H9 (cell line): ENCODE data around the gene SLC25A12. TPM values are rescaled to one million over a fixed set of nuclear protein-coding genes. Genes with fewer than 3 reads are reported as not detected.

Source experiments
- DNase-seq: peaks from one replicate; pipeline ENCODE4 v3.0.0-alpha.2; 2017
- H2AFZ ChIP-seq: one replicate; pipeline ENCODE4 v1.6.1; 2013; ENCODE audit warnings: mild to moderate bottlenecking, low read length, control low read depth, moderate library complexity
- H2AK5ac ChIP-seq: 2 replicates; pipeline ENCODE4 v1.6.1; 2013; ENCODE audit warnings: low read length, control low read depth, mixed read lengths; ENCODE audit not compliant: insufficient read length
- H2BK120ac ChIP-seq: one replicate; pipeline ENCODE4 v1.6.1; 2013; ENCODE audit warnings: low read depth, mild to moderate bottlenecking, low read length, control low read depth, inconsistent platforms; ENCODE audit not compliant: poor library complexity, severe bottlenecking
- H2BK12ac ChIP-seq: 2 replicates; pipeline ENCODE4 v1.6.1; 2013; ENCODE audit warnings: low read length, control low read depth, mixed read lengths, low read depth; ENCODE audit not compliant: insufficient read length
- H2BK15ac ChIP-seq: 2 replicates; pipeline ENCODE4 v1.6.1; 2013; ENCODE audit warnings: low read depth, low read length, control low read depth
- H2BK20ac ChIP-seq: one replicate; pipeline ENCODE4 v1.6.1; 2013; ENCODE audit warnings: low read depth, mild to moderate bottlenecking, low read length, control low read depth, inconsistent platforms; ENCODE audit not compliant: poor library complexity, severe bottlenecking
- H2BK5ac ChIP-seq: 2 replicates; pipeline ENCODE4 v1.6.1; 2013; ENCODE audit warnings: low read length, control low read depth, mixed read lengths; ENCODE audit not compliant: insufficient read length
- H3K14ac ChIP-seq: 2 replicates; pipeline ENCODE4 v1.6.1; 2013; ENCODE audit warnings: low read length, control low read depth; ENCODE audit not compliant: insufficient read depth
- H3K18ac ChIP-seq: 2 replicates; pipeline ENCODE4 v1.6.1; 2013; ENCODE audit warnings: low read depth, mild to moderate bottlenecking, mixed read lengths, low read length, control low read depth; ENCODE audit not compliant: insufficient read length
- H3K23ac ChIP-seq: 2 replicates; pipeline ENCODE4 v1.6.1; 2013; ENCODE audit warnings: low read length, control low read depth, mixed read lengths, low read depth; ENCODE audit not compliant: insufficient read length
- H3K23me2 ChIP-seq: 2 replicates; pipeline ENCODE4 v1.6.1; 2013; ENCODE audit warnings: low read depth, mild to moderate bottlenecking, mixed read lengths, low read length, control low read depth; ENCODE audit not compliant: insufficient read length, poor library complexity, severe bottlenecking
- H3K27ac ChIP-seq: 2 replicates; pipeline ENCODE4 v1.5.1; 2013; ENCODE audit warnings: low read length, control low read depth, mixed read lengths, low read depth; ENCODE audit not compliant: insufficient read length
- H3K27me3 ChIP-seq: 2 replicates; pipeline ENCODE4 v1.6.1; 2013; ENCODE audit warnings: low read length, control low read depth, inconsistent platforms; ENCODE audit not compliant: insufficient read depth
- H3K4ac ChIP-seq: 2 replicates; pipeline ENCODE4 v1.6.1; 2013; ENCODE audit warnings: low read depth, mild to moderate bottlenecking, control low read depth, inconsistent platforms, low read length, moderate library complexity
- H3K4me1 ChIP-seq: 2 replicates; pipeline ENCODE4 v1.6.1; 2013; ENCODE audit warnings: low read length, control low read depth, inconsistent platforms; ENCODE audit not compliant: insufficient read depth
- H3K4me2 ChIP-seq: 2 replicates; pipeline ENCODE4 v1.6.1; 2013; ENCODE audit warnings: low read length, control low read depth, mixed read lengths; ENCODE audit not compliant: insufficient read length, insufficient read depth
- H3K56ac ChIP-seq: 2 replicates; pipeline ENCODE4 v1.6.1; 2013; ENCODE audit warnings: low read depth, mild to moderate bottlenecking, mixed read lengths, low read length, control low read depth; ENCODE audit not compliant: insufficient read length
- H3K79me1 ChIP-seq: 2 replicates; pipeline ENCODE4 v1.6.1; 2013; ENCODE audit warnings: low read depth, mild to moderate bottlenecking, moderate library complexity, low read length, control low read depth, inconsistent platforms; ENCODE audit not compliant: insufficient read depth, poor library complexity, severe bottlenecking
- H3K79me2 ChIP-seq: 2 replicates; pipeline ENCODE4 v1.6.1; 2013; ENCODE audit warnings: low read length, control low read depth, inconsistent platforms; ENCODE audit not compliant: insufficient read depth
- H3K9ac ChIP-seq: 2 replicates; pipeline ENCODE4 v1.6.1; 2013; ENCODE audit warnings: low read length, control low read depth, mixed read lengths; ENCODE audit not compliant: insufficient read length; ENCODE audit errors: extremely low read depth
- H3K9me3 ChIP-seq: one replicate; pipeline ENCODE4 v1.6.1; 2013; ENCODE audit warnings: low read depth, low read length, inconsistent platforms; ENCODE audit not compliant: control insufficient read depth
- H3T11ph ChIP-seq: one replicate; pipeline ENCODE4 v1.6.1; 2013; ENCODE audit warnings: mild to moderate bottlenecking, low read length, control low read depth, inconsistent platforms
- H4K20me1 ChIP-seq: one replicate; pipeline ENCODE4 v1.6.1; 2013; ENCODE audit not compliant: control insufficient read depth, insufficient read length, insufficient read depth
- H4K5ac ChIP-seq: 2 replicates; pipeline ENCODE4 v1.6.1; 2013; ENCODE audit warnings: low read depth, mild to moderate bottlenecking, mixed read lengths, low read length, control low read depth; ENCODE audit not compliant: insufficient read length
- H4K8ac ChIP-seq: replicated peaks from 2 replicates; pipeline ENCODE4 v1.6.1; 2013; ENCODE audit warnings: low read length, control low read depth, mixed read lengths, low read depth; ENCODE audit not compliant: insufficient read length
- H4K91ac ChIP-seq: 2 replicates; pipeline ENCODE4 v1.6.1; 2013; ENCODE audit warnings: low read depth, mild to moderate bottlenecking, moderate library complexity, mixed read lengths, low read length, control low read depth; ENCODE audit not compliant: insufficient read length
- H3K27ac Mint-ChIP-seq, 3 experiments: 2 replicates in 2 of 3; 3 replicates in 1 of 3; pipeline ENCODE4 v1.8.0; 2020 to 2021; ENCODE audit warnings: mixed read lengths in 3 of 3, mild to moderate bottlenecking in 1 of 3, moderate library complexity in 1 of 3
- H3K27me3 Mint-ChIP-seq: 2 replicates; pipeline ENCODE4 v1.8.0; 2021; ENCODE audit warnings: low read depth, mild to moderate bottlenecking, moderate library complexity, mixed read lengths
- H3K36me3 Mint-ChIP-seq, 3 experiments: 2 replicates in 2 of 3; 3 replicates in 1 of 3; pipeline ENCODE4 v1.8.0; 2020 to 2021; ENCODE audit warnings: low read depth in 3 of 3, mixed read lengths in 3 of 3; ENCODE audit not compliant: insufficient read depth in 1 of 3
- H3K4me1 Mint-ChIP-seq, 2 experiments: 2 replicates each; pipeline ENCODE4 v1.8.0; 2020; ENCODE audit warnings: mixed read lengths in 2 of 2
- H3K4me3 Mint-ChIP-seq, 2 experiments: 2 replicates in 1 of 2; 3 replicates in 1 of 2; pipeline ENCODE4 v1.8.0; 2020 to 2021; ENCODE audit warnings: mild to moderate bottlenecking in 2 of 2, mixed read lengths in 2 of 2, moderate library complexity in 1 of 2
- H3K9me3 Mint-ChIP-seq, 2 experiments: 2 replicates in 1 of 2; 3 replicates in 1 of 2; pipeline ENCODE4 v1.8.0; 2020; ENCODE audit warnings: mild to moderate bottlenecking in 2 of 2, mixed read lengths in 2 of 2, moderate library complexity in 1 of 2
- WGBS: extraction: QIAGEN DNeasy Blood & Tissue Kit; methylation state at CpG from one replicate; pipeline ENCODE4 v1.1.7; 2013; ENCODE audit warnings: missing lambda C conversion rate, low lambda C conversion rate, mixed read lengths; ENCODE audit not compliant: insufficient read length; ENCODE audit errors: extremely low coverage; 5-methylcytosine and 5-hydroxymethylcytosine counted together
- total RNA-seq: library from RNA; stranded (reverse); gene quantifications from 2 replicates; pipeline ENCODE4 v1.2.1, GENCODE V29; 2021
- TF ChIP-seq, protein P1 (sequence below): fragments of 200-600 bp; sonication (generic); conservative IDR thresholded peaks from 3 replicates; pipeline ENCODE4 v1.8.0; 2021; ENCODE audit warnings: antibody characterized with exemption, mild to moderate bottlenecking

Gene SLC25A12
- total RNA-seq, 1 experiment from 2014 or later, result 10.1 TPM

DNA sequence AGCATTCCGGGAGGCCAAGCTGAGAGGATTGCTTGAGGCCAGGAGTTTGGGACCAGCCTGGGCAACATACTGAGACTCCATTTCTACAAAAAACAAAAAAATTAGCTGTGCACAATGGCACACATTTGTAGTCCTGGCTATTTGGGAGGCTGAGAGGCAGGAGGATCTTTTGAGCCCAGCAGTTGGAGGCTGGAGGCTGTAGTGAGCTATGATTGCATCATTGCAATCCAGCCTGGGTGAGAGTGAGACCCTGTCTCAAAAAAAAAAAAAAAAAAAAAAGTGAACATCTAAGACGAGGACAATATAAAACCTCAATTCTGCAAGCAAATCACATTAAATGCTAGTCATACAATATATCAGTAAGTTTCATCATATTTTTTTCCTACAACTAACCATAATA is 25.4 kb upstream of the SLC25A12 start:
- Histone ChIP-seq H3K9ac (no peak overlapping the region), H3K14ac (no peak overlapping the region), H3K9me3 (no peaks in the 10 kb centered on the region), H2AFZ (no peak overlapping the region), H3K4me1 (no peaks in the 10 kb centered on the region; the same call in 1 of the 2 replicates), H2BK120ac (no peak overlapping the region), H2BK5ac (no peak overlapping the region), H3K23me2 (peaks cover 4% of the 10 kb centered on the region), H3K79me1 (peaks cover 3% of the 10 kb centered on the region), H4K91ac (no peak overlapping the region), H4K5ac (no peak overlapping the region), H4K20me1 (no peaks in the 10 kb centered on the region), H3K27me3 (no peaks in the 10 kb centered on the region), H2BK20ac (no peak overlapping the region), H3K4me2 (no peak overlapping the region), H3K56ac (no peak overlapping the region), H3K23ac (no peak overlapping the region), H2BK15ac (no peak overlapping the region), H4K8ac (no peak overlapping the region), H3K18ac (no peak overlapping the region), H3K79me2 (peaks cover 3% of the 10 kb centered on the region; the same call in 1 of the 2 replicates), H2BK12ac (no peak overlapping the region), H3K4ac (no peak overlapping the region), H3K27ac (no peak overlapping the region), H3T11ph (no peak overlapping the region), H2AK5ac (no peak overlapping the region)
- no peak overlapping the region for H3K27ac Mint-ChIP-seq
- H3K4me3 Mint-ChIP-seq, result no peak overlapping the region
- TF ChIP-seq, protein P1, sequence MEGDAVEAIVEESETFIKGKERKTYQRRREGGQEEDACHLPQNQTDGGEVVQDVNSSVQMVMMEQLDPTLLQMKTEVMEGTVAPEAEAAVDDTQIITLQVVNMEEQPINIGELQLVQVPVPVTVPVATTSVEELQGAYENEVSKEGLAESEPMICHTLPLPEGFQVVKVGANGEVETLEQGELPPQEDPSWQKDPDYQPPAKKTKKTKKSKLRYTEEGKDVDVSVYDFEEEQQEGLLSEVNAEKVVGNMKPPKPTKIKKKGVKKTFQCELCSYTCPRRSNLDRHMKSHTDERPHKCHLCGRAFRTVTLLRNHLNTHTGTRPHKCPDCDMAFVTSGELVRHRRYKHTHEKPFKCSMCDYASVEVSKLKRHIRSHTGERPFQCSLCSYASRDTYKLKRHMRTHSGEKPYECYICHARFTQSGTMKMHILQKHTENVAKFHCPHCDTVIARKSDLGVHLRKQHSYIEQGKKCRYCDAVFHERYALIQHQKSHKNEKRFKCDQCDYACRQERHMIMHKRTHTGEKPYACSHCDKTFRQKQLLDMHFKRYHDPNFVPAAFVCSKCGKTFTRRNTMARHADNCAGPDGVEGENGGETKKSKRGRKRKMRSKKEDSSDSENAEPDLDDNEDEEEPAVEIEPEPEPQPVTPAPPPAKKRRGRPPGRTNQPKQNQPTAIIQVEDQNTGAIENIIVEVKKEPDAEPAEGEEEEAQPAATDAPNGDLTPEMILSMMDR, result no peak
- no CpG with 5 or more reads among the region's 2 CpGs for WGBS
- H3K27me3 Mint-ChIP-seq, result no peaks in the 10 kb centered on the region
- no peak for DNase-seq
- H3K9me3 Mint-ChIP-seq, result no peaks in the 10 kb centered on the region; a peak in 2 of 5 replicates
- peaks cover 0 to 6% (median 0%) of the 10 kb centered on the region in 3 experiments; a peak in 1 of 7 replicates for H3K36me3 Mint-ChIP-seq
- peaks cover 13 to 17% of the 10 kb centered on the region in 2 experiments for H3K4me1 Mint-ChIP-seq
